Duodenal mucosa (tissue), 2 donors: ENCODE measurements around the gene TTC13.

Source experiments
- H3K27ac ChIP-seq: one replicate; pipeline ENCODE4 v1.7.0; 2013; ENCODE audit warnings: low read depth, low read length
- H3K27me3 ChIP-seq, 2 donors: one replicate each; pipeline ENCODE4 v1.7.0; 2013; ENCODE audit warnings: low read length in 2 of 2, control low read depth in 1 of 2; ENCODE audit not compliant: insufficient read depth in 2 of 2, control insufficient read depth in 1 of 2
- H3K36me3 ChIP-seq, 2 donors: one replicate each; pipeline ENCODE4 v1.7.0; 2013; ENCODE audit warnings: low read length in 2 of 2, control low read depth in 1 of 2; ENCODE audit not compliant: insufficient read depth in 2 of 2, control insufficient read depth in 1 of 2
- H3K4me1 ChIP-seq, 2 donors: one replicate each; pipeline ENCODE4 v1.7.0; 2013; ENCODE audit warnings: low read length in 2 of 2, control low read depth in 1 of 2; ENCODE audit not compliant: insufficient read depth in 2 of 2, control insufficient read depth in 1 of 2
- H3K4me3 ChIP-seq, 2 donors: one replicate each; pipeline ENCODE4 v1.7.0; 2013; ENCODE audit warnings: low read length in 2 of 2, low read depth in 1 of 2
- H3K9ac ChIP-seq, 2 donors: one replicate each; pipeline ENCODE4 v1.7.0; 2013; ENCODE audit warnings: low read length in 2 of 2, low read depth in 1 of 2
- H3K9me3 ChIP-seq, 2 donors: one replicate each; pipeline ENCODE4 v1.7.0; 2013; ENCODE audit warnings: low read length in 2 of 2, control low read depth in 1 of 2; ENCODE audit not compliant: control insufficient read depth in 1 of 2

Gene TTC13

DNA sequence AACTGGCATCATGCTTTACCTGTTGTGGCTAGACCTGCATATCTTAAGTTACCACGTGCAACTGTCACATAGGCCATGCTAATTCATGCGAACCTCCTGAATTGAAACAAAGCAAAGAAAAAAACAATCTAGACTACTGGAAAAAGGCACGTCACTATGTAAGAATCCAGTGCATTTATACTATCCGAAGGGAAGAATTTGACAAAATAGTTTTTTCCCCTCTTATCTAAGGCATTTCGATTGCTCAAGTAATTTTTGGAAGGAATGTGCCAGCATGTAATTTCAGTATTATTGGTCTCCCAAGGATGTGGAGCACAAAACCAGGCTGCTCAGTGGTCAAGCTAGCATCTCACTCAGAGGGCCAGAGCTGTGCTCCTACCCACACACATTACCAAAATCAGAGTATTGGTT is 78.8 kb downstream of the TTC13 start:
- Histone ChIP-seq H3K4me3 (no peak overlapping the region), H3K27ac (no peak overlapping the region), H3K9ac (no peak overlapping the region), H3K27me3 (no peaks in the 10 kb centered on the region), H3K9me3 (no peaks in the 10 kb centered on the region), H3K4me1 (no peaks in the 10 kb centered on the region), H3K36me3 (peaks cover 0 to 7% of the 10 kb centered on the region in 2 donors)

DNA sequence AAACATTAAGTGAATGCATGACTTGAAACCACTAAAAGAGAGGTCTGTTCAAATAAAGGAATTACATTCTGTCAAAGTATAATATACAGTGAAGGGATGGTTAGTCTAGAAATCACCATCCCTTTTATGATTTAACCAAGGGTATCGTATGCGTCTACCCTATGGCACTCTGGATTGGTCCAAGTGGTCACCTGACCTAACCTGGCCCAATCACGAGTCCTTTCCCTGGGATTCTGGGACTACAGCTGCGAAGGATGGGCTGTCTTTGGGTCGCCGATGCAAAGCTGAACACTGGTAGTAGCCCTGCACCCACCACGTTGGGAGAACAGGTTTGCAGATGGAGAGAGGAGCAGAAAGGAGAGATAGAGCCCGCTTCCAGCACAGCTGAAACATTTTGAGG is 79.9 kb downstream of the TTC13 start:
- Histone ChIP-seq H3K36me3 (peaks cover 0 to 7% of the 10 kb centered on the region in 2 donors), H3K4me1 (no peaks in the 10 kb centered on the region)

DNA sequence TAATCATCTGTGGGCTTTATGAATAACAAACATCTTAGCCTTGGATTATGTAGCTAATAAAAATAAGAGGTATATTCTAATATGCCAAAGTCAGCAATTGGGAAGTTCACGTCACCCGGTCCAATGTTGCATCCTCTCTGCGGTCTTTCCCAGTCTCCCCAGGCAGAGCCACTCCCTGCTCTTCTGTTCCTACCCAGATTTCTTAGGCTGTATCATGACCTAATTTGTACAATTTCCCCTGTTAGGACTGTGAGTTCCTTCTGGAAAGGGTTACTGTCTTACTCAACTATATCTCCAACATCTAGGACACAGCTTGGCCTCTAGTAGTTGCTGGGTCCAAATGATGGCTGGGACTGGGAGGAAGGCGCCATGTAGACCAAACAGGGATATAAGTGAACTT is 80.5 kb downstream of the TTC13 start:
- Histone ChIP-seq H3K36me3 (peaks cover 0 to 3% of the 10 kb centered on the region in 2 donors), H3K9me3 (no peaks in the 10 kb centered on the region), H3K4me1 (no peaks in the 10 kb centered on the region), H3K4me3 (no peak overlapping the region), H3K27ac (no peak overlapping the region), H3K9ac (no peak overlapping the region), H3K27me3 (no peaks in the 10 kb centered on the region)

More for the DNA sequence above, 79.9 kb downstream of the TTC13 start:
- H3K4me3 ChIP-seq, result no peak overlapping the region
- no peaks in the 10 kb centered on the region for H3K9me3 ChIP-seq
- no peak overlapping the region for H3K27ac ChIP-seq
- no peak overlapping the region for H3K9ac ChIP-seq
- H3K27me3 ChIP-seq, result no peaks in the 10 kb centered on the region

DNA sequence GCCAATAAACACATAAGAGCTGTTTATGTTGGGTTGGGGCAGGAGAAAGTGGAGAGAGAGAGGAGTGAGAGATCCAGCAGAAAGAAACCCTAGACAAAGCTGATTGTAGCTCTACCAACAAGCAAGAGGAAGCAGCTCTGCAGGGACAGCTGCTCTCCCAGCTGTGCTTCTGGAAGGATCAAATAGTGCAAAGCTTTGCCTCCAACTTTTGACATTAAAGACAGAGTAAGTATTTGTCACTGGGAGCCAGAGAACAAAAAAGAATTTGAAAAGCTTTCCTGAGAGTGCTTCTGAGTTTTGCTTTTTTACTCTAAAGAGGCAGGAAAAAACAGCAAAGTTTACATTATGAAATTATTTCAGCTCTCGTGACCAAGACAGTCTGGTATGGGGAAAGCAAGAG is 81.9 kb downstream of the TTC13 start:
- H3K4me1 ChIP-seq, result no peaks in the 10 kb centered on the region
- no peaks in the 10 kb centered on the region for H3K9me3 ChIP-seq
- H3K27ac ChIP-seq, result no peak overlapping the region
- no peaks in the 10 kb centered on the region for H3K27me3 ChIP-seq
- no peak overlapping the region for H3K9ac ChIP-seq
- H3K36me3 ChIP-seq, result no peaks in the 10 kb centered on the region
- H3K4me3 ChIP-seq, result no peak overlapping the region

DNA sequence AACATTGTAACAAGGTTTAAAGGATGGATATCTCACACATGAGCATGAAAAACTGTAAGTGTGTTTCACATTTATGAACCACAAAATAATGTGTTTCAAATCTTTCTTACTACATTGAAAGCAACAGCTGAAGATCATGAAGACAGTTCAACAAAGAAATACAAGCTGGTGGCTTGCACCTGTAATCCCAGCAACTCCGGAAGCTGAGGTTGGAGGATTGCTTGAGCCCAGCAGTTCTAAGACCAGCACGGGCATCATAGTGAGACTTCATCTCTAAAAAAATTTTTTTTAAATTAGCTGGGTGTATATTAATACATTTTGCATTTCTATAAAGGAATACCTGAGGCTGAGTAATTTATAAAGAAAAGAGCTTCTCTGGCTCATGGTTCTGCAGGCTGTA is 83.2 kb downstream of the TTC13 start:
- Histone ChIP-seq H3K27me3 (no peaks in the 10 kb centered on the region), H3K4me1 (no peaks in the 10 kb centered on the region), H3K4me3 (no peak overlapping the region), H3K27ac (no peak overlapping the region), H3K9me3 (no peaks in the 10 kb centered on the region), H3K36me3 (no peaks in the 10 kb centered on the region), H3K9ac (no peak overlapping the region)

DNA sequence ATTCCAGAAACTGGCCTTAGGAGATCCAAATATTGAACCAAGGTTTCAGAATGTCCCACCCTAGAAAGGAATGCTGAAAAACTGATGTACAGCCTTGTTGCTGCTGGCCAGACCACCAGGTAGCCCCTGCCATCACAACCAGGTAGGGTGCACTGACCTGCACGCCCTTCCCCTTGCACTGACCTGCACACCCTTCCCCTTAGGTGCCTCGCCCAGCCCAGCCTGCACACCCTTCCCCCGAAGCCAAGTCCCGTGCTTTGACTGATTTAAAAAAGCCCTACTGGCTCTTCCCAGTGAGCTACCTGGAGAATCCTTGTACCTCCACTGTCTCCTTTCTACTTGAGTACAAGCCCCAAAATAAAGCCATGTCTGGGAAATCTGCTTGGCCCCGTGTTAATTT is 84.0 kb downstream of the TTC13 start:
- H3K27ac ChIP-seq, result no peak overlapping the region
- H3K4me1 ChIP-seq, result no peaks in the 10 kb centered on the region
- H3K4me3 ChIP-seq, result no peak overlapping the region
- H3K36me3 ChIP-seq, result no peaks in the 10 kb centered on the region
- no peak overlapping the region for H3K9ac ChIP-seq
- no peaks in the 10 kb centered on the region for H3K9me3 ChIP-seq
- no peaks in the 10 kb centered on the region for H3K27me3 ChIP-seq

DNA sequence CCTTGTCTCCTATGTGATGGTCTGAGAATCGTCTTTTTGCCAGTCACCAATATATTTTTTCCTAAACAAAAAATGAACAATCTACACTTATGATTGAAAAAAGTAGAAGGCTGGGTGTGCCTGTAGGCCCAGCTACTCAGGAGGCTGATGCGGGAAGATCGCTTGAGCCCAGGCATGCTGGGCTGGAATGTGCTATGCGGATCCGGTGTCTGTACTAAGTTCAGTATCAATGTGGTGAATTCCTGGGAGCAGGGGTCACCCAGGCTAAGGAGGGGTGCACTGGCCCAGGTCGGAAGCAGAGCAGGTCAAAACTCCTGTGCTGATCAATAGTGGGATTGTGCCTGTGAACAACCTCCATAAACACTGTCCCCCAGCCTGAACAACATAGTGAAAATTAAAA is 84.6 kb downstream of the TTC13 start:
- H3K27ac ChIP-seq, result no peak overlapping the region
- H3K4me1 ChIP-seq, result no peaks in the 10 kb centered on the region
- no peaks in the 10 kb centered on the region for H3K36me3 ChIP-seq
- H3K27me3 ChIP-seq, result no peaks in the 10 kb centered on the region
- no peak overlapping the region for H3K9ac ChIP-seq
- no peak overlapping the region for H3K4me3 ChIP-seq
- no peaks in the 10 kb centered on the region for H3K9me3 ChIP-seq

DNA sequence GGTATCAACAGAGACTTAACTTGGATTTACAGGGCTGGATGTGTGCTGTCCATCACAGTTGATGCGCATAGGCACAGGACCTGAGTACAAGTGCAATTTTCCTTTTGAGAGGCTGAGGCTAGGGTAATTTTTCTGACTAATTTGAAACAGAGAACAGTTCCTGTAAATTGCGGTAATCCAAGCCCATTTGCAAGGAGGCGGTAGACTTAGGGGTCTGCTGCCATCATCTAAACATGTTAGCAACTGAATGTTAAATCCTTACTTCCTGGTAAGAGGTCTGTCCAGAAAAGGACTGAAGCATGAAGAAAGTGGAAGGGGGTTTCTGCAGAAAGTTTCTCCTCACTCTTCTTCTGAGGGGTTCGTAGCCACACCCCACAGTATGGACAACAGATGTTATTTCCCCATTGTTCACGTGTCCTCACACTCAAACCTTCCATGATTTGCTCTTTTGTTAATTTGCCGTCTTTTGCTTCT is 86.6 kb downstream of the TTC13 start:
- H3K4me1 ChIP-seq, result no peaks in the 10 kb centered on the region
- H3K27me3 ChIP-seq, result no peaks in the 10 kb centered on the region
- no peak overlapping the region for H3K4me3 ChIP-seq
- no peaks in the 10 kb centered on the region for H3K36me3 ChIP-seq
- no peak overlapping the region for H3K27ac ChIP-seq
- H3K9ac ChIP-seq, result no peak overlapping the region
- no peaks in the 10 kb centered on the region for H3K9me3 ChIP-seq

DNA sequence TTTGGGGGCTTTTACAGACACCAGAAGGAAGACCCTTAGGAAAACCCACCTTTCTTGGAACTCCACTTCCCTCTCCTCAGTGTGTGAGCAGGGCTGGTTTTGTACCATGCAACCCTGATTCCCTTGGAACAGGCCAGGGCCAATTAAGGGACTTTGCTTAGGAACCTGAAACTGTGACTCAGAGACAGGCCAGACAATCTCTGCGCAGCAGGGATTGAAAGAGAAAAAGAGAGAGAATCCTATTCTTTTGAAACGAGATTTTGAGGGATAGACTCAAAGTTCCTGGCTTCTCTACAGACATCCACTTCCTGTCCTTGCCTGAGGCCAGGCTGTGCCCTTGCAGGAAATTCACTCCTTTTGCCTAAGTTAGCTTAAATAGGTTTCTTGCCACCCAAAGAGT is 87.2 kb downstream of the TTC13 start:
- Histone ChIP-seq H3K9ac (no peak overlapping the region), H3K36me3 (no peaks in the 10 kb centered on the region), H3K27ac (no peak overlapping the region), H3K4me3 (no peak overlapping the region), H3K4me1 (no peaks in the 10 kb centered on the region), H3K27me3 (no peaks in the 10 kb centered on the region), H3K9me3 (no peaks in the 10 kb centered on the region)

DNA sequence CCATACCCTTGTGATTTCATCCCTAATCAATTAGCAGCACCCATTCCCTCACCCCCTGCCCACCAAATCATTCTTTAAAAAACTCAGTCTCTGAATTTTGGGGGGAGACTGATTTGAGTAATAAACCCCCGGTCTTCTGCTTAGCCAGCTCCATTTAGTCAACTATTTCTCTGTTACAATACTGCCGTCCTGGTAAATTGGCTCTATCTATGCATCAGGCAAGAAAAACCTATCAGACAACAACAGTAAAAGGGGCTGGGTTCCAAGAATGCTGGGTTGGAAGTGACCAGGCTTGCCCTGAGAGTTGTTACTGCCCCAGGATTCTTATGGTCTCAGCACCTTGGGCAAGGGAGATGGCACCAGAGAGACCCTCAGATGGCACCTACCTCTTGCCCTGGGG is 94.0 kb downstream of the TTC13 start:
- Histone ChIP-seq H3K27ac (no peak overlapping the region), H3K36me3 (no peaks in the 10 kb centered on the region), H3K9ac (no peak overlapping the region), H3K27me3 (peaks cover 0 to 6% of the 10 kb centered on the region in 2 donors), H3K4me3 (no peak overlapping the region), H3K9me3 (peaks cover 5 to 10% of the 10 kb centered on the region in 2 donors), H3K4me1 (no peaks in the 10 kb centered on the region)

DNA sequence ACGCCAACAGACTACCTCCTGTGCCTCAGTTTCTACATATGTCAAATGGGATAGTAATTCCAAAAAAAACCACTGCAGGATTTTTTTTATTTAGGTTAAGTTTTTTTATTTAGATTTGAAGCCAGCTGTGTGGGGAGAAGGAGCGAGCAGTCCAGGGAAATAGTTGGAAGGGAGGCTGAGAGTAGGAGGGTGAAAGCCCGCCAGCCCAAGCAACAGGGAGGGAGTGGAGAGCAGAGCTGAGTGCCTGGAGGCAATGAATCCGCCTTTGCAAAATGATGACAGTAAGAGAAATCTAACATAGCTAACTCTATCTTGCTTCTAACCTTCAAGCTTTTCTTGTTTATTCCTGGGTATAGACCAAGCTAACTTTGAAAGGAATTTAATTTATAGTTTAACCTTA is 94.7 kb downstream of the TTC13 start:
- Histone ChIP-seq H3K9me3 (peaks cover 5 to 10% of the 10 kb centered on the region in 2 donors), H3K4me1 (no peaks in the 10 kb centered on the region), H3K4me3 (no peak overlapping the region), H3K27me3 (peaks cover 0 to 6% of the 10 kb centered on the region in 2 donors), H3K9ac (no peak overlapping the region), H3K36me3 (no peaks in the 10 kb centered on the region), H3K27ac (no peak overlapping the region)
